ENCODE data around the gene GSX2.
"Not testable (repeated sequence)": the region's sequence is repeated elsewhere in the genome, so short reads cannot be mapped to it uniquely, and the experiment has no call there.

Gene GSX2

GRCh38 chr4:54099748-54100574 lies at the start of gene GSX2:
Gene GSX2 (plus strand): TSS chr4:54100163. CDS start chr4:54100345, 182 bp downstream.
- DNase-seq (ENCODE audit: low spot score), result peak; percentile 56

- no peak for DNase-seq (ENCODE audit: low spot score)
Observed at GRCh38 chr4:54050214-54050904, 49.6 kb upstream of the GSX2 start.

- not testable (repeated sequence) for DNase-seq (ENCODE audit: low spot score)
Observed at GRCh38 chr4:54053322-54053721, 46.6 kb upstream of the GSX2 start.

GRCh38 chr4:54054501-54054900 lies 45.5 kb upstream of the GSX2 start:
- DNase-seq (ENCODE audit: low spot score), result no peak

- DNase-seq (ENCODE audit: low spot score), result no peak
Observed at GRCh38 chr4:54055494-54055893, 44.5 kb upstream of the GSX2 start.

GRCh38 chr4:54056360-54056759 lies 43.6 kb upstream of the GSX2 start:
- no peak for DNase-seq (ENCODE audit: low spot score)

GRCh38 chr4:54058171-54058570 lies 41.8 kb upstream of the GSX2 start:
- no peak for DNase-seq (ENCODE audit: low spot score)

- DNase-seq (ENCODE audit: low spot score), result no peak
Observed at GRCh38 chr4:54060116-54060515, 39.8 kb upstream of the GSX2 start.

- DNase-seq (ENCODE audit: low spot score), result no peak
Observed at GRCh38 chr4:54061067-54061466, 38.9 kb upstream of the GSX2 start.

GRCh38 chr4:54061873-54062272 lies 38.1 kb upstream of the GSX2 start:
- DNase-seq (ENCODE audit: low spot score), result no peak

- no peak for DNase-seq (ENCODE audit: low spot score)
Observed at GRCh38 chr4:54062392-54062791, 37.6 kb upstream of the GSX2 start.

GRCh38 chr4:54063229-54063628 lies 36.7 kb upstream of the GSX2 start:
- no peak for DNase-seq (ENCODE audit: low spot score)

- no peak for DNase-seq (ENCODE audit: low spot score)
Observed at GRCh38 chr4:54063737-54064316, 36.1 kb upstream of the GSX2 start.

- DNase-seq (ENCODE audit: low spot score), result peak; percentile 94
Observed at GRCh38 chr4:54064317-54065111, 35.4 kb upstream of the GSX2 start, which contains the start of gene CHIC2. Gene CHIC2 (minus strand): TSS chr4:54064605. CDS start chr4:54064300, 305 bp downstream.

GRCh38 chr4:54065282-54066087 lies 34.5 kb upstream of the GSX2 start:
- DNase-seq (ENCODE audit: low spot score), result no peak

- DNase-seq (ENCODE audit: low spot score), result no peak
Observed at GRCh38 chr4:54066088-54066415, 33.9 kb upstream of the GSX2 start.

GRCh38 chr4:54066718-54067129 lies 33.2 kb upstream of the GSX2 start:
- DNase-seq (ENCODE audit: low spot score), result no peak

- DNase-seq (ENCODE audit: low spot score), result peak; percentile 28
Observed at GRCh38 chr4:54067166-54067565, 32.8 kb upstream of the GSX2 start.

GRCh38 chr4:54073271-54073880 lies 26.6 kb upstream of the GSX2 start:
- DNase-seq (ENCODE audit: low spot score), result no peak

- no peak for DNase-seq (ENCODE audit: low spot score)
Observed at GRCh38 chr4:54074381-54074780, 25.6 kb upstream of the GSX2 start.

- DNase-seq (ENCODE audit: low spot score), result no peak
Observed at GRCh38 chr4:54076673-54077072, 23.3 kb upstream of the GSX2 start.
